OCI-LY3 (cell line): Measurements from ENCODE around the gene ARSK.

ENCODE experiments used
- H2AFZ ChIP-seq: fragments of 200-600, 300-600 bp; shearing (Covaris generic); 2 replicates; pipeline ENCODE4 v1.6.0; 2014; ENCODE audit warnings: antibody characterized with exemption, low read depth, low read length
- H3K27ac ChIP-seq: fragments of 200-600, 300-600 bp; sonication (generic); 2 replicates; pipeline ENCODE4 v1.5.1; 2014; ENCODE audit warnings: mild to moderate bottlenecking, low read length, moderate library complexity, mixed read lengths
- H3K27me3 ChIP-seq: fragments of 200-600, 300-600 bp; sonication (generic); 2 replicates; pipeline ENCODE4 v1.6.1; 2014; ENCODE audit warnings: low read depth, low read length, mixed read lengths
- H3K36me3 ChIP-seq: fragments of 200-600, 300-600 bp; sonication (generic); replicated peaks from 2 replicates; pipeline ENCODE3; 2014; ENCODE audit warnings: low read depth, low read length, mixed read lengths
- H3K4me1 ChIP-seq: fragments of 300-600, 200-600 bp; sonication (generic); 2 replicates; pipeline ENCODE4 v1.6.1; 2014; ENCODE audit warnings: low read length, mixed read lengths
- H3K4me2 ChIP-seq: fragments of 200-600, 300-600 bp; sonication (generic); 2 replicates; pipeline ENCODE4 v1.6.1; 2014; ENCODE audit warnings: low read length, mixed read lengths
- H3K4me3 ChIP-seq: fragments of 300-600, 200-600 bp; sonication (generic); 2 replicates; pipeline ENCODE4 v1.5.1; 2014; ENCODE audit warnings: antibody characterized with exemption, mild to moderate bottlenecking, low read length, moderate library complexity
- H3K79me2 ChIP-seq: fragments of 300-600, 200-600 bp; shearing (Covaris generic); 2 replicates; pipeline ENCODE4 v1.6.1; 2014; ENCODE audit warnings: mild to moderate bottlenecking, low read length, mixed read lengths
- H3K9ac ChIP-seq: fragments of 300-600, 200-600 bp; shearing (Covaris generic); 2 replicates; pipeline ENCODE4 v1.6.0; 2014; ENCODE audit warnings: mild to moderate bottlenecking, low read length, moderate library complexity
- H3K9me3 ChIP-seq: fragments of 200-600, 300-600 bp; shearing (Covaris generic); 2 replicates; pipeline ENCODE4 v1.6.1; 2014; ENCODE audit warnings: low read length, mixed read lengths; ENCODE audit not compliant: insufficient read depth
- H4K20me1 ChIP-seq: fragments of 200-600, 300-600 bp; sonication (generic); 2 replicates; pipeline ENCODE4 v1.6.1; 2016; ENCODE audit warnings: low read length, mixed read lengths; ENCODE audit not compliant: insufficient read depth
- EZH2phosphoT487 ChIP-seq: fragments of 200-600 bp; shearing (Covaris generic); IDR thresholded peaks from 2 replicates; pipeline ENCODE4 v1.6.1; 2018; ENCODE audit warnings: antibody characterized with exemption, mixed run types, low read depth
- TF ChIP-seq, protein P1 (sequence below): fragments of 200-600, 300-600 bp; sonication (generic); IDR thresholded peaks from 2 replicates; pipeline ENCODE4 v1.5.1; 2014; ENCODE audit warnings: antibody characterized with exemption, low read length, low read depth

Gene ARSK, protein sequence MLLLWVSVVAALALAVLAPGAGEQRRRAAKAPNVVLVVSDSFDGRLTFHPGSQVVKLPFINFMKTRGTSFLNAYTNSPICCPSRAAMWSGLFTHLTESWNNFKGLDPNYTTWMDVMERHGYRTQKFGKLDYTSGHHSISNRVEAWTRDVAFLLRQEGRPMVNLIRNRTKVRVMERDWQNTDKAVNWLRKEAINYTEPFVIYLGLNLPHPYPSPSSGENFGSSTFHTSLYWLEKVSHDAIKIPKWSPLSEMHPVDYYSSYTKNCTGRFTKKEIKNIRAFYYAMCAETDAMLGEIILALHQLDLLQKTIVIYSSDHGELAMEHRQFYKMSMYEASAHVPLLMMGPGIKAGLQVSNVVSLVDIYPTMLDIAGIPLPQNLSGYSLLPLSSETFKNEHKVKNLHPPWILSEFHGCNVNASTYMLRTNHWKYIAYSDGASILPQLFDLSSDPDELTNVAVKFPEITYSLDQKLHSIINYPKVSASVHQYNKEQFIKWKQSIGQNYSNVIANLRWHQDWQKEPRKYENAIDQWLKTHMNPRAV

DNA sequence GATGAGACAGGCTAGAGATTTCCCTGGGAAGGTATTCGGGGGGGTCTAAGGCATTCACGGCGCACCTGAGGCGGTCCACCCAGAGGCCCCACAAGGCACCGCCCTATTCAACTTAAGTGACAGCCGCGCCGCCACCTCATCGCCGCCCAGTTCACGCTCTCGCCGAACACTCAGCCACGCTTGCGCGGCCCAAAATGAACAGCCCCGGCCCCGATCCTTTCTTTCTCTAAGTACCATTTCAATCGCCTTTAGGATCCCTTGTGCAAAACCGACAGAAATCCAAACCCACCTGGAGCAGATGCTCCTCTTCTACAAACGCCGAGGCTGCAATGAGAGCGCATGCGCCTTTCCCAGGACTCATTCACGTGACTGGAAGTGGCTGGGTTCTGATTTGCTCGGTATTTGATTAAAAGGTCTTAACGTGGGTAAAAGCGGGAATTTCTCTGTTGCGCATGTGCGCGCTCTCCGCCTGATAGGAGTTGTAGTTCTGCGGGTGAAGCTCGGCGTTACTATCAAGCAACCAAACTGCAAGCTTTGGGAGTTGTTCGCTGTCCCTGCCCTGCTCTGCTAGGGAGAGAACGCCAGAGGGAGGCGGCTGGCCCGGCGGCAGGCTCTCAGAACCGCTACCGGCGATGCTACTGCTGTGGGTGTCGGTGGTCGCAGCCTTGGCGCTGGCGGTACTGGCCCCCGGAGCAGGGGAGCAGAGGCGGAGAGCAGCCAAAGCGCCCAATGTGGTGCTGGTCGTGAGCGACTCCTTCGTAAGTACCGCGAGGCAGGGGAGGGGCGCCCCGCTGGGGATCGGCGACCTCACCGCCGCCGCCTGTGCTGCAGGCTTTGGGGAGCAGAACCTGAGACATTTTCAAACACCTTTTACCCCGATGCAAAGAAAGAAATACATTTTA, at the start of gene ARSK, which contains the start of gene SKIC3:
Gene ARSK (plus strand): TSS at position 455 of the 902 bp plus-strand sequence. CDS start 178 bp downstream, at position 633.
Gene SKIC3 (minus strand): TSS at position 331 of the 902 bp plus-strand sequence. CDS start 7,827 bp downstream, outside the sequence.
- Histone ChIP-seq H3K79me2 (peaks cover 31% of the 10 kb centered on the region), H3K4me3 (peak within 1 kb of the TSS; percentile 93), H3K4me1 (peaks cover 12% of the 10 kb centered on the region), H3K27ac (peak within 1 kb of the TSS; percentile 82), H3K36me3 (peaks cover 6% of the 10 kb centered on the region), H4K20me1 (no peaks in the 10 kb centered on the region), H3K9ac (peak within 1 kb of the TSS; percentile 75), H3K9me3 (no peaks in the 10 kb centered on the region), H3K4me2 (peak within 1 kb of the TSS; percentile 89), H3K27me3 (no peaks in the 10 kb centered on the region), H2AFZ (peak within 1 kb of the TSS; percentile 99)
- TF ChIP-seq, protein P1, sequence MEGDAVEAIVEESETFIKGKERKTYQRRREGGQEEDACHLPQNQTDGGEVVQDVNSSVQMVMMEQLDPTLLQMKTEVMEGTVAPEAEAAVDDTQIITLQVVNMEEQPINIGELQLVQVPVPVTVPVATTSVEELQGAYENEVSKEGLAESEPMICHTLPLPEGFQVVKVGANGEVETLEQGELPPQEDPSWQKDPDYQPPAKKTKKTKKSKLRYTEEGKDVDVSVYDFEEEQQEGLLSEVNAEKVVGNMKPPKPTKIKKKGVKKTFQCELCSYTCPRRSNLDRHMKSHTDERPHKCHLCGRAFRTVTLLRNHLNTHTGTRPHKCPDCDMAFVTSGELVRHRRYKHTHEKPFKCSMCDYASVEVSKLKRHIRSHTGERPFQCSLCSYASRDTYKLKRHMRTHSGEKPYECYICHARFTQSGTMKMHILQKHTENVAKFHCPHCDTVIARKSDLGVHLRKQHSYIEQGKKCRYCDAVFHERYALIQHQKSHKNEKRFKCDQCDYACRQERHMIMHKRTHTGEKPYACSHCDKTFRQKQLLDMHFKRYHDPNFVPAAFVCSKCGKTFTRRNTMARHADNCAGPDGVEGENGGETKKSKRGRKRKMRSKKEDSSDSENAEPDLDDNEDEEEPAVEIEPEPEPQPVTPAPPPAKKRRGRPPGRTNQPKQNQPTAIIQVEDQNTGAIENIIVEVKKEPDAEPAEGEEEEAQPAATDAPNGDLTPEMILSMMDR: no peak
- TF ChIP-seq EZH2phosphoT487: no peak

DNA sequence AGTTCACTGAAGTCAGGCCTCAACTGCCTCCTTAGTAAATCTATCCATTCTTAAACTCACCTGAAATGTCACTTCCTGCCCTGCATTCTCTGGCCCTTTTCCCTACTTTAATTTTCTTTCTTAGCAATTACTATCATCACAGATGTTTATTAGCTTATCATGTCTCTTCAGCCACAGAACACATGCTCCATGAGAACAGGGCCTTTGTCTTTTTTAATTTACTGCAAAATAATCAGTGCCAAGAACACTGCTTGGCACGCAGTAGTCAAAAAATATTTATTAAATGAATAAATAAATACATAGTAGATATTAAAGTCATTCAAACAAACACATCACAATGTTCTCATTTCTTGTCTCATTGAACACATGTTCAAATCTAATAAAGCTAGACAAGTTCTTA, 46.4 kb upstream of the ARSK start:
- Histone ChIP-seq H3K79me2 (no peaks in the 10 kb centered on the region), H3K27ac (no peak overlapping the region), H3K27me3 (no peaks in the 10 kb centered on the region), H3K4me3 (no peak overlapping the region), H3K36me3 (peaks cover 12% of the 10 kb centered on the region), H3K9ac (no peak overlapping the region), H4K20me1 (no peaks in the 10 kb centered on the region), H3K9me3 (no peaks in the 10 kb centered on the region), H3K4me1 (no peaks in the 10 kb centered on the region), H2AFZ (no peak overlapping the region), H3K4me2 (no peak overlapping the region)
- TF ChIP-seq, protein P1: no peak
- no peak for TF ChIP-seq EZH2phosphoT487

DNA sequence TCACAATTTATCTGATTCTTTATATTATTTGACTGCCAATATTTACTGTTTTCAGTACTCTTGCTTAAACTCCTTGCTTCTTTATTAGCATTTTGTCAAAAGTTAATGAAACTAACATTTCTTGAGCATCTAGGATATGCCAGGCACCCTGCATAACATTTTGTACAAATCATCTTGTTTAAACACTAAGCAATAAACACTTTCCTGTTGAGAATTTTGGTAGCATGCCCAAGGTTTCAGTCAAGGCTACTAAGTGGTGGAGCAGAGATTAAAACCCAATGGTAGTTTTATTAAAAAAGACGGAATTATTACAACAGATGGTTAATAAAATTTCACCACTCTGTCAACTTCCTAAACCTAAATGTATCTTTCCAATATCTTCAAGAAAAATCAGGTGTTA, 43.3 kb upstream of the ARSK start:
- Histone ChIP-seq H3K9ac (no peak overlapping the region), H3K4me3 (no peak overlapping the region), H2AFZ (no peak overlapping the region), H3K4me2 (no peak overlapping the region), H4K20me1 (no peaks in the 10 kb centered on the region), H3K4me1 (no peaks in the 10 kb centered on the region), H3K36me3 (peaks cover 19% of the 10 kb centered on the region), H3K27ac (no peak overlapping the region), H3K27me3 (no peaks in the 10 kb centered on the region), H3K79me2 (no peaks in the 10 kb centered on the region), H3K9me3 (no peaks in the 10 kb centered on the region)
- TF ChIP-seq, protein P1: no peak
